Activated CD4-positive, CD25-positive, alpha-beta regulatory T cell treated with anti-CD3 and anti-CD28 coated beads, Interleukin-2, amount 50 U/mL, for 72 hours (primary cell): Measurements from ENCODE around the gene PERCC1.
"Not testable (repeated sequence)": the region's sequence is repeated elsewhere in the genome, so short reads cannot be mapped to it uniquely, and the experiment has no call there.

Experiments used
- DNase-seq: peaks from one replicate; pipeline ENCODE4 v3.0.0; 2021

PERCC1 gene

DNA sequence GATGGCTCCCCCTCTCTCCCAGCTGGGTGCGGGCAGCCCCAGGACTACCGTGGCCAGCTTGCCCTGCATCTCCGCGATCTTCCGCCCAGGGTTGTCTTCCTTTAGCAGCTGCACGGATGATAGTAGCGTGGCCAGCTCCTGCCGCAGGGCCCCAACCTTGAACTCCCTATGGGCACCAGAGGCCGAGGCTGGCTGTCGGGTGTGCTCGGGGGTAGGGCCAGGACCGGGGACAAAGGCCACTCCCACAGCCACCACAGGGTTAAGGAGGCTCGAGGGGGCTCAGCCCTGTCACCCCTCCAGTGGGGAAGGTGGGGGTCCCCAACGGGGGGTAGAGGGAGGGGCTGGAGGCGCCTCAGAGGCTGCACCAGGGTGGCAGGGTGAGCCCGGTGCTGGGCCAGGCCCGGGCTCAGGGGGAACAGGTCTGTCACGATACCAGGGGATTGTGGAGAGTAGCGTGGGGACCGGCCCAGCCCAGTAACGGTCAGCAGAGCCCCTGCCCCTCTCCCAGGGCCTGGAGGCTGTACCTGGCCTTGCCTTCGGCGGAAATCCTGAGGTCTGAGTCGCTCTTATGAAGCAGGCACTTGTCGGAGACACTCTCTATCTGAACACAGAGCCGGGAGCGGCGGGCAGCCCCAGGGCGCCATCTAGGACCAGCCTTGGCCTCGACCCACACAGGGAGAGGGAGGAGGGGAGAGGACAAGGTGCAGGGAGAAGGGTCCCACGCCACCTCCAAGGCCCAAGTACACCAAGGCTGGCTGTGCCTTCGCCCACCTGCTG, 5.2 kb downstream of the PERCC1 start:
- no peak for DNase-seq

DNA sequence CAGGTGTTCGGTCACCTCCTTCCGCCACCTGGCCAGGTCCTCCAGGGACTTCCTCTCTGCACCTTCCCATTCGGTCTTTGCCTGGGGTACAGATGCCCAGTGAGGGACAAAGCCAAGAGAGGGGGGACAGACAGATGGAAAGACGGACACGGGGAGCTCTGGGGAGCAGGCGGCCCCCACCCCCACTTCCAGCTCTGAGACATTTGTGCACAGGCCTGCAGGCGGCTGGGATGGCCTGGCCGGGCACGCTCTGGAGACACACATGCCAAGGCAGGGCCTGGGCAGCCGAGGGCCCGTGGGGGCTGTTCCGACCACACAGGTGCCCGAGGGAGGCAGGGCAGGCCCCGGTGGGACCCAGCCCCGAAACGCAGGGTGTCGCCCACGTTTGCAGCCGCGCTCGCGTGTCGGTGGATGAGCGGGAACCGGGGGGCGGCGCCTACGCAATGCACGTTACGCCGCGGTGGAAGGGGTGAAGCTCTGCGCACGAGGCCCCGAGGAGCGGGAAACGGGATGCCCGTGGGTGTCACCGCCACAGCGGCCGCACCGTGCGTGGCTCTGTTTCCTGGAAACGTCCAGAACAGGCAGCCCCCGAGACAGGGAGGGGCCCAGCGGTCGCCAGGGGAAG, 6.0 kb downstream of the PERCC1 start:
- no peak for DNase-seq

DNA sequence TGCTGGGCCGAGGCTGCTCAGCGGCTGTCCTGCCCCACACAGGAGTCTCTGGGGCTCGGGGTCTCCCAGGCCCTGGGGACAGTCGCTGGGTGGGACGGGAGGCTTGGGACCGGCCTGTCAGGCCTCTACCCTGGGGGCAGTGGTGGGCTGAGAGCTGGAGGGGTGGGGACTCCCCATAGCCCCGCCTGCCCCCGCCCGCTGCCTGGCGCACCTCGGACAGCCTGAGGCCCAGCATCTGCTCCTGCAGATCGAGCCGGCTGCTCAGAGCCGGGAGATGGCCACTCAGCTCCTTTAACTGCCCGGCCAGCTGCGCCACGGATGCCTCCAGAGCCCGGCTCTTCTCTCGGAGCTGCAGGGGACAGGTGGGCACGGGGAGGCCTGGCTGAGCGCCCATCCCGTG, 6.7 kb downstream of the PERCC1 start:
- DNase-seq: no peak

DNA sequence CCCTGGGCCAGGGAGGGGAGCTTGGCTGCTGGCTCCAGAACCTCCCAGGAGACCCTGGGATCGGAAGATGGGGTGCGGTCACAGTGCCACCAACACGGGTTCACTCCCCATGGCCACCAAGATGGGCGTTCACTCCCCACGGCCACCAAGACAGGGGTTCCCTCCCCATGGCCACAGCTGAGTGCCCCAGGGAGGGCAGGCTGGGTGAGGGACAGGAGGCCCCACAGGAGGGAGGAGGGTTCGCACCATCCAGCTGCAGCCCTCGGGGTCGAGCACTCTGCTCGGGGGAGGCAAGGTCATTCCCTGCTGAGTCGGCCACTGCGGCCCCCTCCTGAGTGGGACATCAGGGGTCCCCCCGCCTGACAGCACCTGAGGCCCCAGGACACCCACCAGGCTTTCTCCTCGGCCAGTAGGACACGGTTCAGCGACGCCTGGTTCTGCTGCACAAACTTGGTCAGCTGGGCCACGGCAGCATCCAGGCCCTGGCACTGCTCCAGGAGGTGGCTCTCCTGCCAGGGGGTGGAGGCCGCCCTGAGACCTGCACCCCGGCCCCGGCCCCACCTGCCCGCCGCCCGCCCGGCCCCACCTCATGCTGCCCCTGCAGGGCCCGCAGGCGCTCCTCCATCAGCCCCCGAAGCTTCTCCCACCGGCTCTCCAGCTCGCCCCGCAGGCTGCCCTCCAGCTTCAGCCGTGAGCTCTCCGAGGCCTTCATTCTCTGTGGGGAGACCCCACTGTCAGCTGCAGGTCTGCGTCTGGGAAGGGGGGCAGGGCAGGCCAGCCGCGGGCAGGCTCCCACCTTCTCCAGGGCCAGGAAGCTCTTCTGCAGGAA, 7.6 kb downstream of the PERCC1 start:
- no peak for DNase-seq

DNA sequence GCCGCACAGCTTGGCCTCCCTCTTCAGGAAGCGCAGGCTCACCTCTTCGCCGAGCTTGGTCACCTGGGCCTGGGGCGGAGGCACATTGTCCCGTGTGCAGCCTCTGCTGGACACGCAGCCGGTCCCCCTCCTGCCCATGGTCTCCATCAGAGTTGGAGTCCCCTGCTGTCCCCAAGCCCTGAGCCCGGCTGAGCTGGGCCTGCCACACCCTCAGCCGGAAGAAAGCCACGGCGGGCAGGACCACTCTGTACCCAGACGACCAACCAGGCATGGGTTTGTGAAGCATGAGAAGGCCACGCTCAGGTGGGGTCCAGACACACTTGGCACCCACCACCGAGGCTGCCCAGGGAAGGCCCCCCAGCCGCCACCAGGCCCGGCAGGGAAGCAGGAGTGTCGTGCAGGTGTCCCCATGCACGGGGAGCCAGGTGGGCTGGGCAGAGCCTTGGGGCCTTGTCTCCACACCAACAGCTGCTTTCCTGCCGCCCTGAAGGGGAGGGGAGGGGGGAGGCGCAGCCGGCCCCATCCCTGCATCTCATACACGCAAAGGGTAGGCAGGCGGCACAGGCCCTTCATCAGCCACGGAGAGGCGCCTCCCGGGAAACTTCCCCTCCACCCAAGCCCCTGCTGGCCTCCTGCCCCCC, 8.3 kb downstream of the PERCC1 start:
- no peak for DNase-seq

DNA sequence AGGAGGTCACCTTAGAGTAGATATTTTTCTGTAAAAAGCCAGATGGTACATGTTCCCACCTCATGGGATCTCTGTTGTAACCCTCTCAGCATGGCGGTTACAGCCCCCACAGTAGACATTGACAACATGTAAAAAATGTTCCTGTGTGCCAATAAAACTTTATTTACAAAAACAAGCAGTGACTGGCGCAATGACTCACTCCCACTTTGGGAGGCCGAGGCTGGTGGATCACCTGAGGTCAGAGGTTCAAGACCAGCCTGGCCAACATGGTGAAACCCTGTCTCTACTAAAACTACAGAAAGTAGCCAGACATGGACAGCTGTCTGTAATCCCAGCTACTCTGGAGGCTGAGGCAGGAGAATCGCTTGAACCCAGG, 8.8 kb downstream of the PERCC1 start:
- DNase-seq: not testable (repeated sequence)

DNA sequence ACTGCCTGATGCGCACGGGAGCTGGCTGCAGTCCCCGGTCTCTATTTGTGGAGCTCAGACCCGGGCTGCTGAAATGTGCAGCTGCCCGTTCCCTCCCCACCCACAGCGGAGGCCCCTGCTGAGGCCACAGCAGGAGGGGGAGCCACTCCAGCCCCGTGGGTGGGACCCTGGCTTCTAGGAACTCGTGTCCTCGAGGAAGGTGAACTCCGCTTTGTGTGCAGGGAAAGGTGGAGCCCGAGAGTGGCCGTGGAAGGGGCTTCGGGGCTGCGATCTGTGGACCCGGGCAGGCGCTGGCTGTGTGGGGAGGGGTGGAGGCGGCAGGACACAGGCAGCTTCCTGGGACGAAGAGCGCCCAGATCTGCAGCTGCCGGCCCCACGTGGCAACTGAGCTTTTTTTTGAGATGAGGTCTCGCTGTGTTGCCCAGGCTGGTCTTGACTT, 10.5 kb downstream of the PERCC1 start:
- DNase-seq: no peak

DNA sequence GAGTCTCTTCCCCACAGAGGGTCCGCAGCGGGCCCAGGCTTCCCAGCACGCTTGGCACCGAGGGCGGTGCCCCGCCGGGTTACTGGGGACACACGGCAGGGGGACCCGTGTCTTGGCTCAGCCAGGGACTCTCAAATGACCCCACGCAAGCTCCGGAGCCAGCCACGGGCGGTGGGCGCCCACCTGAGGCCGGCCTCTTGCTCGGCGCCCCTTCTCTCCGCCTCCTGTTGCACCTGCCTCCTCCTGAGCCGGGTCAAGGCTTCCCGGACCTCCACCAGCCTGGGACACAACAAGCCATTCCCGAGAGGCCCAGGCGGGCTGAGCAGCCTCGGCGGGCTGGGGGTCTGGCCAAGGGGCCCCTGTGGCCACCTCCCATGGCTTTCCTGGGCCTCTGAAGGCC, 11.8 kb downstream of the PERCC1 start:
- no peak for DNase-seq

DNA sequence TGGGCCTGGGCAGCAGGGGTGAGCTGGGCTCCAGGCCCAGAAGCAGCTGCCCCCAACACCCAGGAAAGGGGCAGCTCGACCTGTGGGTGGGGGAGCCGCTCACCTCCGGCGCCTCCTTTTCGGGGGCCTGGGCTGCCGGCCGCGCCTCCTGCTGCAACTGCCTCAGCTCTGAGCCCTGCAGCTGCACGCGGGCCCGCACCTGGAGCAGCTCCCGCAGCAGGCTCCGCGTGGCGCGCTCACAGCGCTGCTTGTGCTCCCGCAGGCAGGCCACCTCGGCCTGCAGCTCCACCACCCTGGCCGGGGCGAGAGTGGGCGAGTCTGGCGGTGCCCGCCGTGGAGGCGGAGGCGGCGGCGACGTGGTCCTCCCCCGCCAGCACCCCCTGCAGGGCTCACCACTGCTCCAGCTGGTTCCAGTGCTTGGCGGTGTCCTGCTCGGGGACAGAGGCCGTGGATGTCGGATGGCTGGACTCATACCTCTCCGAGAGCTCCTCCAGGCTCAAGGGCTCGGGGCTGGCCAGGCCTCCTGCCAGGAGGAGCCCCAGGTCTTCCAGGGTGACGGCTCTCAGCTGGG, 12.6 kb downstream of the PERCC1 start:
- DNase-seq: no peak

DNA sequence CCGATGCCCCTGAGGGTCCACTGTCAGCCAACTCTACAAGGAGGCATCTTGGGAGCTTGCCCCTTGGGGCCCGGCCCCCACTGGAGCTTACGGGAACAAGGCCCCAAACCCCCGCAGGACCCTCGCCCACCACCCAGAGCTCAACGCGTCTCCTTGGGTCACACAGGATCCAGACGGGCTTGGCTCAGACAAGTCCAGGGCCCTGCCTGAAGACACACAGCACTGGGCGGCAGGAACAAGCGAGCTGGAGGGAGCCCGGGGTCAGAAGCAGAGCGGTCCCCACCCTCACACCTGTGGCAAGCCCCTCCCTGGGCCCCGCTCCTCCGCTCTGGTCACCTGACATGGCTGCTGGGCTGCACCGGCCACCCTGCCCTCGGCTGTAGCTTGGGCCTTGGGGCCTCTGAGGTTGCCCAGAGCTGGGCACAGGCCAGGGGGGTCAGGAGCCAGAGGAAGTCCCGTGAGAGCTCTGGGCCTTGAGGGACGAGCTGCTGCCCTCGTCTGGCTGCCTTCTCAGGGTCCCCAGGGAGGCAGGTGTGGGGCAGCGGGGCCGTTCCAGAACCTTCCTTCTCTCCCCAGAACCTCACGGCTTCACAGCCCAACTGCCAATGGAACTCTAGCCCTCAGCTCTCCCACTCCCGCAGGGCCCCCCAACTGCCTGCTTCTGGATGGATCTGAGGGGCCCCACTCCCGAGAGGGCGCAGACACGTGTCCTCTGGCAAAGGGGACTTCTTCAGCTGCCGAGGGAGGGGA, 13.3 kb downstream of the PERCC1 start, which contains the start of gene CCDC154:
Gene CCDC154 (minus strand): TSS at position 577 of the 750 bp plus-strand sequence. CDS start 234 bp downstream, at position 343.
- no peak for DNase-seq

DNA sequence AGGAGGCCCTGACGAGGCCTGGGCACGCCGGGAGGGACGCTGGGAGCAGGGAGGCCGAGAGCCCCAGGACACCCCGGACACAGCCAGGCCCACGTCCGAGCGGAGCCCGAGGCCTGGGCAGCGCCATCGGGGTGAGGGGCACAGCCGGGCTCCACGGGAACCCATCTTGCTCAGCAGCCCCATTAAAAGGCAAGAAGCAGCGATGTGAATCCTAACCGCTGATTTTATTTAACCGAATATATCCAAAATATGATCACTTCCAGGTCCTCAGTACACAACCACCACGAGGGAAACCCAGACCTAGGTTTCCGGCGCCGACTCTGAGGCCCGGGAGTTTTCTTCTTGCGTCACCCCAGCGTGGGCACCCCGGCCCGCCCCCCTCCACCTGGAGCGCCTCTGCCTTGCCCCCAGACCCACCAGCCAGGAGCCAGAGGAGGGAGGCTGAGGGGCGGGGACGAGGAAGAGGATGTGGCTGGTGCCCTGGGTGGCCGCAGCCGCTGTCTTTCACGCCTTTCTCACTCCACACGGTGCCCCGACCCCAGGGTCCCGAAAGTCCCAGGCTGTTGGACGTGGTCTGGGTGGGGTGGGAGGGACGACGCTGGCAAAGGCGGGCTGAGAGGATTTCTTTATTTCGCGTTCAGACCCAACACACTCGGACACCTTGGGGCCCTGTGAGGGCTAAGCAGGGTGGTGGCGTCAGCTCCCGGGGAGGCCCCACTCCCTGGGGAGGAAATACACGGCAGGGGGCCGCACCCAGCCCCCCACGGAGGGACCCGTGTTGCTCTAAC, 14.0 kb downstream of the PERCC1 start:
- DNase-seq: no peak

DNA sequence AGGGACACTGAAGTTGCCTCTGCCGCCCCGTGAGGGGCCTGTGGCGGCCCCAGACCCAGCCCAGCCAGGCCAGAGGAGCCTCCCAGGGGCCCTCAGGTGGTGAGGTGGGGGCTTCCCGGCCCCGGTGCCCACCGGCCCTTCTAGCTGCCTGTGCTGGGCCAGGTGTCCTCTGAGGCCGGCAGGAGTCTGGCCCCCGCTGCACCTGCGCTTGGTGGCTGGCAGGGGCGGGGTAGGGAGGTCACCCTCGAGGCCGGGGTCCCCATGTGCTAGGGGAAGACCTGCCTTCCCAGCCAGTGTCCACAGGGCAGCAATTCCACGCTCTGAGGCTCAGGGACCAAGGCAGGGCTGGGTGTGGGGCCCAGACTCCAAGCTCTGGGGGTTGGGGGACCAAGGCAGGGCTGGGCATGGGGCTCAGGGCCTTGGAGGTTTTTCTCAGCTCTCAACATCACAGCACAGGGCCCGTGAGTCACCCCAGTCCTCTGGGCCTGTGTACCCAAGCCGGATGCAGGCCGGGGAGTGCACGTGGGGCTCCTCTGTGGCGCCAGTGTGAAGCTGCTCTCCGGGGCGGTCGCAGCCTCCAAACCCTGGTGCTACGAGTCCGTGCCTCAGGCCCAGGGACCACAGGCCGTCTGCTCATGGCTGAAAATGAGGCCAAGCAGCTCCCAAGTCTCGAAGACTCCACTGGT, 14.8 kb downstream of the PERCC1 start:
- no peak for DNase-seq

DNA sequence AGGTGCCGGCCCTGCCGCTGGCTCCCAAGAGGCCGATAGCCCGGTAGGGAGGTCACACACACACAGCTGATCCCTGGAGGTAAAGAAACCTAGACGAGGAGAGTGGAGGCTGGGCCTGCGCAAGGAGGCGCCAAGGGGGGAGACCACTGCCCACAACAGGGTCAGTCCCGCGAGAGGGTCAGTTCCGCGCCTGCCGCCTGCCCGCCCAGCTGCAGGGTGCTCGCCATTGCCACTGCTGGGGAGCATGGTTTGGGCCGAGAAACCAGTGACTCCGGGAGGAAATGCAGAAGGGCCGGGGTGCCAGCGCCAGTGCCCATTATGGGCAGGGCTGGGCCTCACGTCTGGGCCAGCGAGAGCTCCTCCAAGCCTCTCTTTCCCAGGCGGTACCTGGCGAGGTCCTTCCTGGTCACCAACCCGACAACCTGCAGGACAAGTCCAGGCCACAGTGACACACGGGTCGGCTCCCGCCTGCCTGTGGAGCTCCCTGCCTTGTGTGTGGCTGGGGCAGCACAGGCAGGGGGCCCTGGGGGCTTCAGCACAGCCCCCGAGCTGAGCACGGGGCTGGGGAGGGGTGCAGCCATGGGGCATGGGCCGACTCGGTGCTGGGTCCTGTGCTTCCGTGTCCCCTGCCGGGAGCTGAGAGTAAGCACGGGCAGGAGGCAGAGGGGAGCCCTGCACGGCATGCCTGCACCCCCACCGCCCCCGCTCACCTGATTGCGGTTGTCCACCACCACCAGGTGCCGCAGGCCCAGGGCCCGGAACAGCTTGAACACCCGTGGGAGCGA, 15.6 kb downstream of the PERCC1 start:
- no peak for DNase-seq

DNA sequence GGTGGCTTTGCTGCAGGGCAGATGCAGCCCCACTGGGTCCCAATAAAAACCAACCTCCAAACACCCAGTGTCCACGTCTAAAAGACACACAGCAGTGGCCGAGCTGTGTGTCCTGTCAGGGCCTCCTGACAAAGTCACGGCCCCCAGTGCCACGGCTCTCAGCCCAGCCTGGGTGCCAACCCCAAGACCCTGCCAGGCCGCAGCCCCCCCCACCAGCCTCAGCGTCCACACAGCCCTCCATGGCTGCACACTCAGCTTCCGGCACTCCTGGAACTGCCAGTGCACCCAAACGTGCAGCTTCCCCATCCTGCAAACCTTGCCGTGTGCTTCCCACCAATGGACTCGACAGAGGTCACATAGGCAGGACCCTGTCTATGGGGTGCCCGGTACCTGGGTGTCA, 17.1 kb downstream of the PERCC1 start:
- no peak for DNase-seq

DNA sequence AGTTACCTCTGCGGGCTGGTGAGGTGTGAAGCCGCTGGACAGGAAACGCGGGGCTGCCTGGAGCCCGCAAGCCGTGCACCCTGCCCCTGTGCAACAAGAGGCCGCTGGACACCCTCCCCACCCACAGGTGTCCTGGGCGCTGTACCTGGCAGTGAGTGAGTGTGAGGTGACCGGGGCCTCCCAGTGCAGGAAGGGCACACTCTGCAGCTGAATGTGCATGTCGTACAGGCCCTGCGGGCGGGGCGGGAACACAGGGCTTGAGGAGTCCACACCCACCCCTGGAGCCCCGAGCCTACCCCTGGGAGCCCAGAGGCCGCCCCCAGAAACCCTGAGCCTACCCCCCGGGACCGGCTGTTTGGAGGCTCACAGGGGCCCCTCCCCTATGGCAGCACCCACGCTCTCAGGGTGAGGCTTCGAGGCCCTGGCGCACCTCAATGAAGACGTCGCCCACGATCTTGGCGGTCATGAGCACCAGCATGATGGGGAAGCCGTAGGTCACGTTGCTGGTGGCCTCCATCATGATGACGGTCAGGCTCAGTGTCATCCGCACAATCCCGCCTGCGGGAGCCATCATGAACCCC, 17.7 kb downstream of the PERCC1 start:
- no peak for DNase-seq

DNA sequence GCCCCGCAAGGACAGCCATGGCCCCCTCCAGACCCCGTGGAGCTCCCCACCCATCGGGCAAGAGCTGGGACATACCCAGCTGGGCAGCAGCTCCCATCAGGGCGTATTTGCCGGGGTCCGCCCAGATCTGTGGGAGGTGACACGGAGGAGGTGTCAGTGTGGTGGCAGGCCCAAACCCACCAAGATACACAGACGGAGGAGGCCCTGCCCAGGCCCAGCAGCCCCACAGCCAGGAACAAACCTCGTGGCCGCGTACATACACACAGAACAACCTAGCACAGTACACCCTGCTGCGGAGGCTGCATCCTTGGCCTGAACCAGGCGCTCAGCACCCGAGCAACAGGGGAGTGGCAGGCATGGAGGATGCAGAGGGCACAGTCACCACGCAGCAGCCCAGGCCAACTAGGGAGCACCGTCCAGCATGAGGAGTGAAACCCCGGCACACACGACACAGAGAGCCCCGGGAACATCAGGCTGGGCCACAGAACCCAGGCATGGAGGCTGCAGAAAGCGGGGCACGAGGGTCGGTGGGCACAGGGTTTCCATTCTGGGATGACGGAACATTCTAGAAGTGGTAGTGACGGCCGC, 18.4 kb downstream of the PERCC1 start:
- DNase-seq: no peak

DNA sequence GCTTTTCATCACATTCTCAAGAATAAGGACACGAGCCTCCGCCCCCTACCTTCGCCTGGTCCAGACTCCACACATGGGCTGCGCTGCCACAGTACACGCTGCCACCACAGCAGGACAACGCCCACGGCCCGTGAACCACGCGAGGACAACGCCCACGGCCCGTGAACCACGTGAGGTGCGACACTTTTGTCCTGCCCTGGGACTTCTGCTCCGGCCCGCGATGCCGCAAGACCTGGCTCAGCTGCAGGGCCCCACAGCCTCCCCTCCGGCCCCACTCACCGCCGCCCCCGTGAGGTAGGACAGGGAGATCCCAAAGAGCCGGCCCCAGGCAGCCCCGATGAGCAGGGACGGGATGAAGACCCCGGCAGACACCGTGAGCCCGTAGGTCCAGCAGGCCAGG, 19.3 kb downstream of the PERCC1 start:
- no peak for DNase-seq

DNA sequence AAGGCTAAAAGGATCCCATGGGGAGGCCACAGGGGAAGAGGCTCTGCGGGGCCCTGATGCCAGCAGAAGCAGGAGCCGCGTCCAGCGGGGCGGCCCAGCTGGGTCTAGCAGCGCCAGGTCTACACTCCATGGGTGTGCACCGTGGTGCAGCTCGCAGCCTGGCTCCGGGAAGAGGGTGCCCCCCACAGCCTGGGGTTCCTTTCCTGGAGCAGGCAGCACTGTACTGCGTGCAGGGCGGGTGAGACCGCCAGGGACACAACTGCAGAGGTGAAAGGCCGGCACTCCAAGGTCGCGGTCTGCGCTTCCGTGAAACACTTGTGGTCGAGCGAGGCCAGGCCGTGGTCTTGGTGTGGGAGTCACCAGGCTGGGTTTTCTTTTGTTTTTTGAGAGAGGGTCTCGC, 20.0 kb downstream of the PERCC1 start:
- DNase-seq: no peak
